HG02840 (cell line): ENCODE results near the gene TOP1.

Experiments
- ATAC-seq: cut with Tn5 transposase; IDR thresholded peaks from one replicate; pipeline ENCODE4 v1.9.1; 2021; ENCODE audit warnings: mild to moderate bottlenecking, moderate library complexity, moderate number of reproducible peaks; ENCODE audit not compliant: unreplicated experiment, low FRiP score

Gene TOP1

DNA sequence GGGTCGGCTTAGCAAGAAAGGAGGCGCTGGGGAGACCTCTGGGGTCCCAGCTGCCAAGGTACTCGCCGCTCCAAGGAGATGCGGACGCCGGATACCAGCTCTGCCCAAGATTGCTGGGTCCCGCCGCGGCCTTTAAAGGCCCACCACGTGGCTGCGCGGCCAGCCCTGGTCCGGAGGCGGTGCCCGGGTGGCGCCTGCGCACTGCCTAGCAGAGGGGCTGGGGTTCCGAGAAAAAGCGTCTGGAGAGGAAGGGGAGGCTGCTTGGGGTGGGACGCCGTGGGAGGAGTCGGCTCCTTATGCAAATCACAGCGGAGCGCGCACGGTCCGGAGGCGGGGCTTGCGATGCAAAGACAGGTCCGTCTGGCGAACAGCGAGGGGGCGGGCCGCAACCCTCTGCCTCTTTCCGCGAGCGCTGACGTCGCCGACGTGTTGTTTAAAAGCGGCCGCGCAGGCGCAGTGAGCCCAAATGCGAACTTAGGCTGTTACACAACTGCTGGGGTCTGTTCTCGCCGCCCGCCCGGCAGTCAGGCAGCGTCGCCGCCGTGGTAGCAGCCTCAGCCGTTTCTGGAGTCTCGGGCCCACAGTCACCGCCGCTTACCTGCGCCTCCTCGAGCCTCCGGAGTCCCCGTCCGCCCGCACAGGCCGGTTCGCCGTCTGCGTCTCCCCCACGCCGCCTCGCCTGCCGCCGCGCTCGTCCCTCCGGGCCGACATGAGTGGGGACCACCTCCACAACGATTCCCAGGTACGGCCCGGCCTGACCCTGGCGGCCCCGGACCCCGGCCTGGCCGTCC lies at the start of gene TOP1:
TSS of gene TOP1 (plus strand) at position 464 of the 791 bp plus-strand sequence. CDS start at position 710, 246 bp downstream.
- peak; percentile 96 for ATAC-seq

DNA sequence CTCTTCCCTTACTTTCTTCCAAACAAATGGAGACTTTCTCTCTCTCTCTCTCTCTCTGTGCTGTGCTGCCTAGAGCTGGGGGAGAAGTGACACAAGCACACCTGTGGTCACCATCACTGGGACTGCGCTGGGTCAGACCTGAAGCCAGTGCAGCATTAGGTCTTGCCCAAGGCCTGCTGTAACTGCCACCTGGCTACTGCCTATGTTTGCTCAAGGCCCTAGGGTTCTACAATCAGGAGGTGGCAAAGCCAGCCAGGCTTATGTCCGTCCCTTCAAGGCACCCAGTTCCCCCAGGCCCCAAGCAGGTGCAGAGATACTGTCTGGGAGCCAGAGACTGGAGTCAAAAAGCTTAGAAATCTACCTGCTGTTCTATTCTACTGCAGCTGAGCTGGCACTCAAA lies 49.4 kb upstream of the TOP1 start:
- ATAC-seq, result no peak

DNA sequence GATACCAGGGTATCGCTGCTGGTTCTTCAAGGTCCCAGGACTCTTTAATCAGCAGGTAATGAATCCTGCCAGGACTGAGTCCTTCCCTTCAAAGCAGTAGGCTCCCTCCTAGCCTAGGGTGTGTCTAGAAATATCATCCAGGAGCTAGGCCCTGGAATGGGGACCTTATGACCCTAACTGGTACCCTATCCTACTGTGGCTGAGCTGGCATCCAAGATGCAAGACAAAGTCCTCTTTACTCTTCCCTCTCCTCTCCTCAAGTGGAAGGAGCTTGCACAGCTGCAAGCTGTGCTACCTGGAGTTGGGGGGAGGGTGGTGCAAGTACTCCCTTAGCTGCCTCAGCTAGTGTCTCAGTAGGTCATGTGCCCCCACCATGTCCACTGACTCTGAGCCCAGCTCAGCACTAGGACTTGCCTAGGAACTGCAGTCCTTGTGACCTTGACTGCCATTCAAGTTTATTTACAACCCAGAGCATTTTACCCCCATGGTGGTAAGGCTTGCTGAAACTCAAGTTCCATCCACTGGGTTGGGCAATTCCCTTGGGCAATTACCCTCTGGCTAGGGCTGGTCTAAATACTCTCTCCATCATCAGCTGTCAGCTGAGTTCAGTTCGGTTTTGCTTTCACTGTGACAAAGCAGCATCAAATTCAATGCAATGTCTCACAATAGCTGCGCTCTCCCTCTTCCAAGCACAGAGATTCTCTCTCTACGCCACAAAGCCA lies 48.4 kb upstream of the TOP1 start:
- no peak for ATAC-seq

DNA sequence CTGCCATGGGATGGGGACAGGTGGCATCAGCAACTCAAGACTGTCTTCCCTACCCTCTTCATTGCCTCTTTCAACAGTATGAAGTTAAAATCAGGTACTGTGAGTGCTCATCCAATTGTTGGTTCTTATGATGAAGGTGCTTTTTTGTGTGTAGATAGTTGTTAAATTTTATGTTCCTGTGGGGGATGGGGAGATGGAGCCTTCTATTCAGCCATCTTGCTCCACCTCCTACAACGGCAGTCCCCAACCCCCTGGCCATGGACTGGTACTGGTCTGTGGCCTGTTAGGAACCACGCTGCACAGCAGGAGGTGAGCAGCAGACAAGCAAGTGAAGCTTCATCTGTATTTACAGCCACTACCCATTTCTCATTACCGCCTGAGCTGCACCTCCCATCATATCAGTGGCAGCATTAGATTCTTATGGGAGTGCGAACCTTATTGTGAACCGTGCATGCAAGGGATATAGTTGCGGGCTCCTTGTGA lies 47.8 kb upstream of the TOP1 start:
- ATAC-seq, result no peak

DNA sequence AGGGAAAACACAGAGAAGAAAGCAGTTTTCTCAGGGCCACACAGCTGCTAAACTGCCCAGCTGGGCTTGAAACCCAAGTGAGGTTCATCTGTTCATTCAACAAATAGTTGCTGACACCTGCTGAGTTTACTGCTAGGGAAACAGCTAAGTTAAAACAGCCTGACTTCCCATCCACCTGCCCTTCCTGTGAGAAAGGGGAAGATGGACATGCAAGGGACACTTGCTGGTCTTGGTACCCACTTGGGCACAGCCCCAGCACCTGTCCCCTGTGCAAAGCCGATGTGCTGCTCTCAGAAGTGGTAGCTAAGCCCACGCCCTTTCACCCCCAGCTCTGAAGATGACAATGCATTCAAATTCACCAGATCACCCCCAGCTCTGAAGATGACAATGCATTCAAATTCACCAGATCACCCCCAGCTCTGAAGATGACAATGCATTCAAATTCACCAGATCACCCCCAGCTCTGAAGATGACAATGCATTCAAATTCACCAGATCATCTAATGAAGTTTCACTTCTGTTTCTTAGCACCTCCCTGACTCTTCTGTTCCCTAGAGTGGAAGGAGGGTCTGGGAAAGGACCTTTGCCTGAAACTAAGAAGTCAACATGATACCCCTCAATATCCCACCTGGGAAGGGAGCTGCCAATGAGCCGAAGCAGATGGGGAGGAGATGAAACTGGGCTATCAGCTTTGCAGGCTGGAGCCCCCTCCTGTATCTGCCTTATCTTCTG lies 46.0 kb upstream of the TOP1 start:
- no peak for ATAC-seq

DNA sequence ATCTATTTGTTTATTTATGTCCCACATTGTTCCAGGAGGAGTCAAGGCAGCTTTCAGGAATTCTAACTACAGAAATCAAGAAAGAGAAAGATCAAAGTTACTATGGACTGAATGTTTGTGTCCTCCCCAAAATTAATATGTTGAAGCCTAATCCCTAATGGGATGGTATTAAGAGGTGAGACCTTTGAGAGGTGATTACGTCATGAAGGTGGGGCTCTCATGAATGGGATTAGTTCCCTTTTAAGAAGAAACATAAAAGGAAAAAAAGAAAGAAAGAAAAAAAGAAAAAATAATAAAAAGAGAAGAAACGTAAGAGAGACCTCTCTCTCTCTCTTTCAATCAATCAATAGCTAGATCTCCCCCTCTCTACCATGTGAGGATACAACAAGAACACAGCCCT lies 44.7 kb upstream of the TOP1 start:
- ATAC-seq, result no peak

DNA sequence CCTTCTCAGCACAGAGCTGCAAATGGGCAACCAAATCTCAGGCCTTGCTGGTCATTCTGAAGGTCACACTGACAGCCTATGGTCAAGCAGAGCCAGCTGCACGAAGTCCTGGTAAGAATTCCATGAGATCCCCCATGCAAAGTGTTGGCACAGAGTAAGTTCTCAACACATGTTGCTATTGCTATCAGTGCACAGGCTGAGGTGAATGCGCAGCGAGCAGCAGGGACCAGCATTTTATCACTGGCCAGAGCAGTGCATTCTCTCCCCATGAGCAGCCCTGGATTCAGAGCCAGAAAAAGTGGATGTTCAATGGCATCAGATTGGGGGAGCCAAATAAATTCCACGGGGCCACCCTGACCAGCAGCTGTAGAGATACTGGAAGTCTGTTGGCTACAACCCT lies 44.1 kb upstream of the TOP1 start:
- ATAC-seq, result no peak

DNA sequence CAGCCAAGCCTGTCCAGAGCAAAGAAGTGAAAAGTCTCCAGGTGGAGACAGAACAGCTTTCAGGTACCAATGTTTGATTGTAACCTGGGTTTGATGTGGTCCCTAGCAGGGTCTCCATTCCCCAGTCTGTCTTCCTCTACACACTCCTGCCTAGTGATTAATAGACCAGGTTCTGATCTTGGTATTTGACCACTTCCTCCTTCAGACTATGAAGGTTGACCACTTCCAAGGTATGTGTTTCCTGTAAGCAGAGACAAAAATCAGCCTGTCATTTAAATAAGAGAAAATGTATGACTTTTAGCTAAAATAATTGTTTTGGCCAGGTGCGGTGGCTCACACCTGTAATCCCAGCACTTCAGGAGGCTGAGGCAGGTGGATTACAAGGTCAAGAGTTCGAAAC lies 41.8 kb upstream of the TOP1 start:
- no peak for ATAC-seq

DNA sequence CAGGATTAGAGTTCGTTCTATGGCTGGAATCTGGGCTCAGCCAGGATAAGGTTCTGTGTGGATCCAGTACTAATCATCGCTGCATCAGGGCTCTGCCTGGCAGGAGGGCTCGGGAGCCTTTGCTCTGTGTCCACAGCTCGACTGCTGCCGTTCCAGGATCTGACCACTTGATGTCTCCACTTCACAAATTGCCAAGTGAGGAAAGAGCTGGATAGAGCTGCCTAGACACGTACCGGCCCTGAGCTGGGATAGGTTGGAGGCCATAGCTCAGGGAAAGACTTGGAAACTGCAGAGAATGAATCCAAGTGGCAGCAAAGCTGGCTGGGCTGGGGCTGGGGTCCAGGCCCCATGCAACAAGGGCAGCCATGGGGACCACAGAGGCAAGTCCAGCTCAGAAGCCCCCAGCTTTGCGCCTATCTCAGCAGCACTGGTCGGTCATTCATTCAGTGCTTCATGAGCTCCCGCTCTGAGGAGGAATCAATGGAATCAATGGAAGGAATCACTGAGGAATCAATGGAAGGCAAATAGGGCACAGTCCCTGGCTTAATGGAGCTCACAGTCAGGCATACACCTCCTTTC lies 38.0 kb upstream of the TOP1 start:
- peak; percentile 52 for ATAC-seq

DNA sequence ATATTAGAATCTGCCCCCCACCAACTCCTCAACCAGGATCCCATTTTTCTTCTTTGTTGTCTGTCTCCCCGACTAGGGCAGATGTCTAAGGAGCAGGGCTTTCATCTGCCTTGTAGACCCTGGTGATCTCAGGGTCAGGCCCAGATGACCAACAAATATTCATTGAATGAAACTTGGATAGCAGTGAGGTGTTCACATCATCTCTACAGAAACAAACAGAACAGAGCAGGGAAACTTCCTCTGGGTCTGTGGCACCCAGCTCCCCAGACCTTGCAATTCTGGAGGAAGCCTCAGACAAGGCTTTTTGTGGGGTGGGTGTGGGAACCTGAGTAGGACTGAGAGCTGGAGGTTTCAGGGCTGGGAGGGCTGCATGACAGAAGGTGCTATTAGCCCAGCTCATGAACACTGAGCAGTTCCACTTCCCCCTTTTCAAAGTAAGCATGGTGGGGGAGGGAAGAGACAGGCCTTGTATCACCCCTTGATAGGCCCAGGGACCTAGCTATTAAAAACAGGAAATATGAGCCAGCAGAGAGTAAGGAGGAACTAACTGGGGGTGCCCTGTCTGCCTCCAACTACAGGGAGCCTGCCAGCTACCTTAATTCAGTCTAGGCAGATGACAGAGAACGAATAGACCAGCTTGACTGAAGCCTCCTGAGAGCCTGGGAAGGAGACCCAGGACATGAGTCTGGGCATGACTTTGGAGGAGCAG lies 37.3 kb upstream of the TOP1 start:
- ATAC-seq, result peak; percentile 88

DNA sequence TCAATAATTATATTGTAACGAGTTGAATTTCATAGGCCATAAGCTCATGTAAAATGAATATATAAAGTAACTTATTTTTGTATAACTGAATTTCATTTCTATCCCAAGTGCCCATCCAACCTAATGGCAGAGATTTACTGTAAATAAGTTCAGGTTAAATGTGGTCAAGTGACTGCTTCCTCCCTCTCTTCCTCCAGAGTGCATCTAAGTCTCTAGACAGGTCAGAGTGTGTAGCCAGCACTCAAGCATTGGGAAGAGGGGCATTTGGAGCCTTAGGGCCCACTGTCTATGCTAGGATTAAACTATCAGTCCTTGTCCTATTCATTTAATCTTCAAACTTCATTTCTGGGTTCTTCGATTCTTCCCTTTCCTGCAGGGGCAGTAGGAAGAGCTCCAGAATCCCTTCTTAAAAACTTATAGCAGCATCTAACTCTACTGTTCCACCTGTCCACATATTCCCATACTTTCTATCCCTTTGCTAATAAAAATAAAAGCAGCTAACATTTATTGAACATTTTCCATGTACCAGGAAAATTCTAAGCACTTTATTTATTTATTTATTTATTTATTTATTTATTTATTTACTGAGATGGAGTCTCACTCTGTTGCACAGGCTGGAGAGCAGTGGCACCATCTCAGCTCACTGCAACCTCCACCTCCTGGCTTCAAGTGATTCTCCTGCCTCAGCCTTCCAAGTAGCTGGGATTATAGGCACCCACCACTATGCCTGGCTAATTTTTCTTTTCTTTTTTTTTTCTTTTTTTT lies 36.1 kb upstream of the TOP1 start:
- no peak for ATAC-seq

DNA sequence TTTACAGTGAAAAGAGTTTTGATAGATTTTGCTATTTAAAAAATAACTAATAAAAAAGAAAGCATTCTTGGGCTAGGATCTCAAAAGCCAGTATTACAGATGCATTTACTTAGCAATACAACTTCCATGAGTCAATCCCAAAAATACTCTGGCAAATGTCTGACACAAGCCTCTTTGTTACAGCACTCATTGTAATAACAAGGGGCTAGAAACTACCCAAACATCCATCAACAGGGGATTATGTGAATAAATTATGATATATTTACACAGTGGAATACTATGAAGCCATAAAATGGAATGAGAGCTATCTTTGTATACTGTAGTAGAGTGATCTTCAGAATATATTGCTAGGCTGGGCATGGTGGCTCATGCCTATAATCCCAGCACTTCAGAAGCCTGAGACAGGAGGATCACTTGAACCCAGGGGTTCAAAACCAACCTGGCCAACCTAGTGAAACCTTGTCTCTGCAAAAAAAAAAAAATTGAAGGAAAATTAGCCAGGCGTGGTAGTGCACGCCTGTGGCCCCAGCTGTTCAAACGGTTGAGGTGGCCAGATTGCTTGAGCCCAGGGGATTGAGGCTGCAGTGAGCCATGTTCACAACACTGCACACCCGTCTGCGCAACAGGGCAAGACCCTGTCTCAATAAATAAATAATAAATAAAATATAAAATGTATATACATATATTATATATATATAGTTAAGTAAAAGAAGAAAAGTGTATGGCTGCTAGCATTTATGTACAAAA lies 34.7 kb upstream of the TOP1 start:
- no peak for ATAC-seq

DNA sequence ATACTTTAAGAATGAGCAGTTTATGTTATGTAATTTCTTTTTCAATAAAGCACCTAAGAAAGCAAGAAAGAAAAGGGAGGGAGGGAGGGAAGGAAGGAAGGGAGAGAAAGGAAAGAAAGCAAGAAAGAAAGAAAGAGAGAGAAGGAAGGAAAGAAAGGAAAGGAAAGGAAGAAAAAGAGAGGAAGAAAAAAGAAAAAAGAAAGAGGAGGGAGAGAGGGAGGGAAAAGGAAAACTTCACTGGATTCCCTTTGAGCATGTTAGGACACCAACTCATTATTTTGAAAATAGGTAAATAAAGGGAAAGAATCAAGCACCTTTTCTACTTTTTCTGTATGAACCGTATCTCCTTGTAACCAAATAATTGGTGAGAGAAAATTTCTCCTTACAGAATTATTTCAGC lies 32.3 kb upstream of the TOP1 start:
- ATAC-seq, result no peak

DNA sequence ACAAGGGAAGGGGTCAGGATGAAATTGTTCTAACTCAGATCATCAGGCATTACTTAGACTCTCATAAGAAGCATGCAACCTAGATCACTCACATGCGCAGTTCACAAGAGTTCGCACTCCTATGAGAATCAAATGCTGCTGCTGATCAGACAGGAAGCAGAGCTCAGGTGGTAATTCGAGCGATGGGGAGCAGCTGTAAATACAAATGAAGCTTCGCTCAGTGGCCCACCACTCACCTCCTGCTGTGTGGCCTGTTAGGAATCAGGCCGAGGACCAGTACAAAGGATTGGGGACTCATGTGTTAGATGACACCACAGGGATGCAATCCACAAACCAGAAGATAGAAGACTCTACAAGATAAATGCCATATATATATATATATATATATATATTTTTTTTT lies 31.5 kb upstream of the TOP1 start:
- ATAC-seq, result no peak

DNA sequence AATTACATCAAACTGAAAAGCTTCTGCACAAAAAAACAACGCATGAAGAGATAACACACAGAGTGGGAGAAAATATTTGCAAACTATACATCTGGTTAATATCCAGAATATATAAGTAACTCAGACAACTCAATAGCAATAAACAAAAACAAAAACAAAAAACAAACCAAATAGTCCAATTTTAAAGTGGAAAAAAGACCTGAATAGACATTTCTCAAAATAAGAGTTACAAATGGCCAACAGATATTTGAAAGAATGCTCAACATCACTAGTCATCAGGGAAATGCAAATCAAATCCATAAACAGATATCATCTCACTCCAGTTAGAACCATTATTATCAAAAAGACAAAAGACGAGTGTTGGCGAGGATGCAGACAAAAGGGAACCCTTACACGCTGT lies 28.8 kb upstream of the TOP1 start:
- no peak for ATAC-seq

DNA sequence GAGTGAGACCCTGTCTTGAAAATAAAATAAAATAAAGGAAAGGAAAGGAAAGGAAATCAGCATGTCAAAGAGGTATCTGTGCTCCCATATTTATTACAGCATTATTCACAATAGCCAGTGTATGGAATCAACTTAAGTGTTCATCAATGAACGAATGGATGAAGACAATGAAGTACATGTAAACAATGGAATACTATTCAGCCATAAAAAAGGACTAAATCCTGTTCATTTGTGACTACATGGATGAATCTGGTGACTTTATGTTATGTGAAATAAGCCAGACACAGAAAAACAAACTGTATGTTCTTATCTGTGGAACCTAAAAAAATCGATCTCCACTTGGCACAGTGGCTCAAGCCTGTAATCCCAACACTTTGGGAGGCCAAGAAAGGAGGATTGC lies 28.0 kb upstream of the TOP1 start:
- ATAC-seq, result no peak

DNA sequence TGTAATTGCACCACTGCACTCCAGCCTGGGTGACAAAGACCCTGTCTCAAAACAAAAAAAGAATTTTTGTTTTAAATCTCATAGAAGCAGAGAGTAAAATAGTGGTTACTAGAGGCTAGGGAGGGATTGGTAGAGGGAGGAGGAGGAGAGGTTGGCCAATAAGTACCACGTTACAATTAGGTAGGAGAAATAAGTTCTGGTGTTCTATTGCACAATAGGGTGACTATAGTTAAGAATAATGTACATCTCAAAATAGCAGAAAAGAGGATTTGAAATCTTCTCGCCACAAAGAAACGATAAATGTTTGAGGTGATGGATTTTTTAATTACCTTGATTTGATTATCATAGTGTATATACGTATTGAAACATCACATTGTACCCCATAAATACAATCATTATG lies 27.1 kb upstream of the TOP1 start:
- no peak for ATAC-seq

DNA sequence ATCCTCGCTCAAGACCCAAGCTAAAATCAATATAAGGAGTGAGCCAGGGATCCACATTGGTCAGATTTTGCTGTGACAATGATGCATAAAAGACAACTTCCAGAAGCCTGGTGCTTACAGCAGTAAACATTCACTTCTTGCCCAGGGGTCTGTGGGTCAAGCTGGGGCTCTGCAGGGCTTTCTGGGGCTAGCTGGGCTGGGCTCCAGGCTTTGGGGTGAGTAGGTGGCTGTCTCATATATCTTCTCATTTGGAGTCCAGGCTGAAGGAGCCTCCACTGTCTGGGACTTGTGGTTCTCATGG lies 25.8 kb upstream of the TOP1 start:
- ATAC-seq, result no peak
